ENCODE data around the gene CXorf66. TPM values are rescaled to one million over a fixed set of nuclear protein-coding genes. Genes with fewer than 3 reads are reported as not detected.

Gene CXorf66
- total RNA-seq, 1 donor from 2014 or later = not detected

DNA sequence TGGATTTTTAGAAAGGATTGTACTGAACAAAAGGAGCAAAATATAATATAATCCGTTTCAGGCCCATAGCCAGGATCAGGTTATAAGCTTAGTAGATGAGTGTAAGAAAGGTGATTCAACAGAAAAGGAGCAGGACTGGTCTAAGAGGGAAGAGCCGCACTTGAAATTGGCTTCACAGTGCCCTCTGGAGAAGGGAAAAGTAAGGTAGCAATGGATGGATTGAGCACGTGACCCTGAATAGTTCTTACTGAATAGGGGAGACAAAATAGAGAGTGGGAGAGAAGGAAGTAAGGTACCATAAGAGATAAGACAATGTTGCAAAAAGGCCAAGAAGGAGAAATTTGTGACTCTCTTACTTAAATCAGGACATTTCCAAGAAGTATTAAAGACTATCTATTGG lies 15.6 kb downstream of the CXorf66 start:
- Histone ChIP-seq H3K4me1 (no peaks in the 10 kb centered on the region), H2AFZ (replicated peaks) (no peak overlapping the region), H3K9ac (no peak overlapping the region), H3K27me3 (no peaks in the 10 kb centered on the region), H3F3A (ENCODE audit: low read depth) (no peaks in the 10 kb centered on the region), H3K79me2 (ENCODE audit: low read depth) (no peaks in the 10 kb centered on the region), H3K4me2 (no peak overlapping the region), H4K20me1 (ENCODE audit: low read depth) (no peaks in the 10 kb centered on the region), H3K36me3 (no peaks in the 10 kb centered on the region), H3K27ac (no peak overlapping the region), H3K4me3 (no peak overlapping the region), H3K9me3 (ENCODE audit: low read depth) (no peaks in the 10 kb centered on the region)
- no peaks in the 10 kb centered on the region for H3K36me3 Mint-ChIP-seq
- no peaks in the 10 kb centered on the region for H3K9me3 Mint-ChIP-seq
- peaks cover 4% of the 10 kb centered on the region for H3K4me1 Mint-ChIP-seq
- no peak overlapping the region for H3K4me3 Mint-ChIP-seq
- DNase-seq (ENCODE audit: low spot score) = no peak
- H3K27ac Mint-ChIP-seq = no peak overlapping the region
- TF ChIP-seq EZH2phosphoT487 (IDR thresholded peaks at IDR 0.05) = no peak
- TF ChIP-seq EZH2 (IDR thresholded peaks at IDR 0.05) = no peak
- TF ChIP-seq, protein P1, sequence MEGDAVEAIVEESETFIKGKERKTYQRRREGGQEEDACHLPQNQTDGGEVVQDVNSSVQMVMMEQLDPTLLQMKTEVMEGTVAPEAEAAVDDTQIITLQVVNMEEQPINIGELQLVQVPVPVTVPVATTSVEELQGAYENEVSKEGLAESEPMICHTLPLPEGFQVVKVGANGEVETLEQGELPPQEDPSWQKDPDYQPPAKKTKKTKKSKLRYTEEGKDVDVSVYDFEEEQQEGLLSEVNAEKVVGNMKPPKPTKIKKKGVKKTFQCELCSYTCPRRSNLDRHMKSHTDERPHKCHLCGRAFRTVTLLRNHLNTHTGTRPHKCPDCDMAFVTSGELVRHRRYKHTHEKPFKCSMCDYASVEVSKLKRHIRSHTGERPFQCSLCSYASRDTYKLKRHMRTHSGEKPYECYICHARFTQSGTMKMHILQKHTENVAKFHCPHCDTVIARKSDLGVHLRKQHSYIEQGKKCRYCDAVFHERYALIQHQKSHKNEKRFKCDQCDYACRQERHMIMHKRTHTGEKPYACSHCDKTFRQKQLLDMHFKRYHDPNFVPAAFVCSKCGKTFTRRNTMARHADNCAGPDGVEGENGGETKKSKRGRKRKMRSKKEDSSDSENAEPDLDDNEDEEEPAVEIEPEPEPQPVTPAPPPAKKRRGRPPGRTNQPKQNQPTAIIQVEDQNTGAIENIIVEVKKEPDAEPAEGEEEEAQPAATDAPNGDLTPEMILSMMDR (IDR thresholded peaks at IDR 0.05) = no peak
- peaks cover 4% of the 10 kb centered on the region for H3K27me3 Mint-ChIP-seq (ENCODE audit: insufficient read depth, low read depth)

DNA sequence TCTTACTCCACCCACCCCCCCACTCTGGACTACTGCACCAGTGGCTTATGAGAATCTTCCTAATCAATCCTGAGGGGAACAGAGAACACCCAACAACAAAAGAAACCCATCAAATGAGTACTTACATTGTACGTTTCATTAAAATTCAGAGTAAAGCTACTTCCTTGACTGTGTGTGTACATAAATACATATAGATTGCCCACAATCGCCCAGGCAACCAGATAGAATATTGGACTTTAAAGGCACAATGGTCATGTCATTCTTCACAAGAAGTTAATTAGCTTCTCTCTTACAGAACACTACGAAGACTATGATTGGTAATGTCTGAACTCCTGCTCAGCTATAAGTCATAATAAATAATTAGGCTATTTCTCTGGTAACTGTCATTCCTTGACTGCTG lies 20.2 kb downstream of the CXorf66 start:
- Histone ChIP-seq H2AFZ (replicated peaks) (no peak overlapping the region), H3K4me3 (no peak overlapping the region), H3F3A (ENCODE audit: low read depth) (no peaks in the 10 kb centered on the region), H3K79me2 (ENCODE audit: low read depth) (no peaks in the 10 kb centered on the region), H3K9me3 (ENCODE audit: low read depth) (no peaks in the 10 kb centered on the region), H3K4me1 (peaks cover 3% of the 10 kb centered on the region), H3K9ac (no peak overlapping the region), H3K27ac (no peak overlapping the region), H3K4me2 (no peak overlapping the region), H3K27me3 (no peaks in the 10 kb centered on the region), H3K36me3 (no peaks in the 10 kb centered on the region), H4K20me1 (ENCODE audit: low read depth) (no peaks in the 10 kb centered on the region)
- Mint-ChIP-seq H3K4me1 (peaks cover 4% of the 10 kb centered on the region), H3K27ac (no peak overlapping the region), H3K4me3 (no peak overlapping the region), H3K9me3 (no peaks in the 10 kb centered on the region), H3K27me3 (ENCODE audit: insufficient read depth, low read depth) (peaks cover 4% of the 10 kb centered on the region), H3K36me3 (no peaks in the 10 kb centered on the region)
- no peak for DNase-seq (ENCODE audit: low spot score)
- TF ChIP-seq EZH2 (IDR thresholded peaks at IDR 0.05) (no peak), EZH2phosphoT487 (IDR thresholded peaks at IDR 0.05) (no peak)
- TF ChIP-seq, protein P1 (IDR thresholded peaks at IDR 0.05) = no peak

DNA sequence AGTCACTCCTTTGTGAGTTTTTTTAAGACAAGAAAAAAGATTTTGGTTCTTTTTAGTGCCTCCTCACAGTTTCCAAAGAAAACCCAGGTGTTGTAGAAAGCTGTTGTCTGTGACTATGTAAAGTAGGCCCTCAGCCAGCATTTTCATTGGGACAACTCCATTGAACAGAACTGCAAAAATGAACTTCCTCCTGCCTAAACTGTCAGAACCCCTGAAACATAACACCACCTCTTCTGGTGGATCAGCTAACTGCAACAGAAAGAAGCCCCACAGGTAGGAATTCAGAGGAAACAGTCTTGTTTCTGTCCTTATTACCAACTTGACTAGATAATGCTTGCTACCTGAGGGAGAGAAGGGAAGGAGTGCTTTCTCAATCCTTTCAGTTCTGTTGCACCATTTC lies 29.1 kb downstream of the CXorf66 start:
- H3K36me3 Mint-ChIP-seq = no peaks in the 10 kb centered on the region
- H3K4me2 ChIP-seq = no peak overlapping the region
- H3K9ac ChIP-seq = no peak overlapping the region
- H3K27me3 ChIP-seq = no peaks in the 10 kb centered on the region
- H3K4me1 ChIP-seq = peaks cover 5% of the 10 kb centered on the region
- peaks cover 7% of the 10 kb centered on the region for H3K27me3 Mint-ChIP-seq (ENCODE audit: insufficient read depth, low read depth)
- no peak for DNase-seq (ENCODE audit: low spot score)
- no peaks in the 10 kb centered on the region for H3K9me3 Mint-ChIP-seq
- peaks cover 16% of the 10 kb centered on the region for H3K4me1 Mint-ChIP-seq
- H2AFZ ChIP-seq (replicated peaks) = no peak overlapping the region
- H3K27ac ChIP-seq = no peak overlapping the region
- H3K36me3 ChIP-seq = no peaks in the 10 kb centered on the region
- no peaks in the 10 kb centered on the region for H3K9me3 ChIP-seq (ENCODE audit: low read depth)
- no peaks in the 10 kb centered on the region for H4K20me1 ChIP-seq (ENCODE audit: low read depth)
- no peak overlapping the region for H3K27ac Mint-ChIP-seq
- H3F3A ChIP-seq (ENCODE audit: low read depth) = peaks cover 8% of the 10 kb centered on the region
- H3K79me2 ChIP-seq (ENCODE audit: low read depth) = peaks cover 6% of the 10 kb centered on the region
- no peak overlapping the region for H3K4me3 Mint-ChIP-seq
- TF ChIP-seq EZH2phosphoT487 (IDR thresholded peaks at IDR 0.05) = no peak
- TF ChIP-seq, protein P1 (IDR thresholded peaks at IDR 0.05) = peak; percentile 22
- H3K4me3 ChIP-seq = no peak overlapping the region

Measured in neural progenitor cell (in vitro differentiated cells).